ENCODE data around the gene VRK1. TPM values are rescaled to one million over a fixed set of nuclear protein-coding genes. Genes with fewer than 3 reads are reported as not detected.

Gene VRK1
- total and polyA plus RNA-seq, 4 donors: 6.4 to 21.8 (median 8.5) TPM

DNA sequence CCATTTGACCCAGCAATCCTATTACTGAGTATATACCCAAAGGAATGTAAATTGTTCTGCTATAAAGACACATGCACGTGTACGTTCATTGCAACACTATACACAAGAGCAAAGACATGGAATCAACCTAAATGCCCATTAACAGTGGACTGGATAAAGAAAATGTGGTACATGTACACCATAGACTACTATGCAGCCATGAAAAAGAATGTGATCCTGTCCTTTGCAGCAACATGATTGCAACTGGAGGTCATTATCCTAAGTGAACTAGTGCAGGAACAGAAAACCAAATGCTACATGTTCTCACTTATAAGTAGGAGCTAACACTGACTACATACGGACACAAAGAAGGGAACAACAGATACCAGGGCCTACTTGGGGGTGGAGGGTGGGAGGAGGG lies 45.7 kb upstream of the VRK1 start:
- whole genome bisulfite sequencing, 2 donors: 61 to 80% methylated on average over 3 of the region's 3 CpGs

DNA sequence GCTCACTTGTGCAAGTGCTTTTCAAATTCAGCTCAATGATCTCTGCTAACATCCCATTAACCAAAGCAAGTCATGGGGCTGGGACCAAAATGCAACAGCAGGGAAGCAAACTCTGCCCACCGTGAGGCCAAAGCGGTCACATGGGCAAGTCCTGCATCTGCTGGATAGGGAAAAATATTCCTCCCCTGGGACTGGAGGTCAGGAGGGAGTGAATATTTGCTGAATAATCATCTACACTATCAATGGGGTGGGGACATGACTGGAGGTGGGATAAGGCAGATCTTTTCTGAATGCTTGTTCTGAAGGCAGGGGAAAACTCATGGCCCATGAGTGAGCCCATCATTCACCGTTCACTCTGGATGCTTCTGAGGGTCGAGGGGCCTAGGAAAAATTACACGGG lies 45.1 kb upstream of the VRK1 start:
- TF ChIP-seq, protein P1, sequence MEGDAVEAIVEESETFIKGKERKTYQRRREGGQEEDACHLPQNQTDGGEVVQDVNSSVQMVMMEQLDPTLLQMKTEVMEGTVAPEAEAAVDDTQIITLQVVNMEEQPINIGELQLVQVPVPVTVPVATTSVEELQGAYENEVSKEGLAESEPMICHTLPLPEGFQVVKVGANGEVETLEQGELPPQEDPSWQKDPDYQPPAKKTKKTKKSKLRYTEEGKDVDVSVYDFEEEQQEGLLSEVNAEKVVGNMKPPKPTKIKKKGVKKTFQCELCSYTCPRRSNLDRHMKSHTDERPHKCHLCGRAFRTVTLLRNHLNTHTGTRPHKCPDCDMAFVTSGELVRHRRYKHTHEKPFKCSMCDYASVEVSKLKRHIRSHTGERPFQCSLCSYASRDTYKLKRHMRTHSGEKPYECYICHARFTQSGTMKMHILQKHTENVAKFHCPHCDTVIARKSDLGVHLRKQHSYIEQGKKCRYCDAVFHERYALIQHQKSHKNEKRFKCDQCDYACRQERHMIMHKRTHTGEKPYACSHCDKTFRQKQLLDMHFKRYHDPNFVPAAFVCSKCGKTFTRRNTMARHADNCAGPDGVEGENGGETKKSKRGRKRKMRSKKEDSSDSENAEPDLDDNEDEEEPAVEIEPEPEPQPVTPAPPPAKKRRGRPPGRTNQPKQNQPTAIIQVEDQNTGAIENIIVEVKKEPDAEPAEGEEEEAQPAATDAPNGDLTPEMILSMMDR (IDR thresholded peaks at IDR 0.05; ENCODE audit: control extremely low read depth, extremely low read depth): no peak
- 81 to 83% methylated on average over 5 of the region's 5 CpGs for WGBS, 2 donors
- no peak for DNase-seq
- Histone ChIP-seq H3K36me3 (ENCODE audit: control insufficient read depth in 4 of 4, insufficient read depth in 4 of 4, low read length in 4 of 4) (no peaks in the 10 kb centered on the region), H3K4me1 (ENCODE audit: control insufficient read depth in 5 of 5, insufficient read depth in 5 of 5, low read length in 5 of 5) (no peaks in the 10 kb centered on the region), H3K9ac (ENCODE audit: insufficient read depth in 1 of 2, low read length in 2 of 2) (no peak overlapping the region), H3K9me3 (ENCODE audit: control insufficient read depth in 4 of 4, insufficient read depth in 3 of 4, low read length in 3 of 4) (peaks cover 0 to 2% (median 0%) of the 10 kb centered on the region in 4 donors), H3K27me3 (ENCODE audit: control insufficient read depth in 3 of 3, insufficient read depth in 3 of 3, low read length in 2 of 3) (no peaks in the 10 kb centered on the region), H3K4me3 (no peak overlapping the region), H3K27ac (ENCODE audit: low read depth in 1 of 2, low read length in 1 of 2) (no peak overlapping the region)
- ATAC-seq (ENCODE audit: insufficient read depth, low FRiP score): no peak

More for the DNA sequence above, 45.7 kb upstream of the VRK1 start:
- Histone ChIP-seq H3K4me1 (ENCODE audit: control insufficient read depth in 5 of 5, insufficient read depth in 5 of 5, low read length in 5 of 5) (no peaks in the 10 kb centered on the region), H3K36me3 (ENCODE audit: control insufficient read depth in 4 of 4, insufficient read depth in 4 of 4, low read length in 4 of 4) (no peaks in the 10 kb centered on the region), H3K9me3 (ENCODE audit: control insufficient read depth in 4 of 4, insufficient read depth in 3 of 4, low read length in 3 of 4) (peaks cover 0 to 2% (median 0%) of the 10 kb centered on the region in 4 donors), H3K9ac (ENCODE audit: insufficient read depth in 1 of 2, low read length in 2 of 2) (no peak overlapping the region), H3K27me3 (ENCODE audit: control insufficient read depth in 3 of 3, insufficient read depth in 3 of 3, low read length in 2 of 3) (no peaks in the 10 kb centered on the region), H3K4me3 (no peak overlapping the region), H3K27ac (ENCODE audit: low read depth in 1 of 2, low read length in 1 of 2) (no peak overlapping the region)
- DNase-seq: no peak
- no peak for ATAC-seq (ENCODE audit: insufficient read depth, low FRiP score)
- TF ChIP-seq, protein P1 (IDR thresholded peaks at IDR 0.05; ENCODE audit: control extremely low read depth, extremely low read depth): no peak

DNA sequence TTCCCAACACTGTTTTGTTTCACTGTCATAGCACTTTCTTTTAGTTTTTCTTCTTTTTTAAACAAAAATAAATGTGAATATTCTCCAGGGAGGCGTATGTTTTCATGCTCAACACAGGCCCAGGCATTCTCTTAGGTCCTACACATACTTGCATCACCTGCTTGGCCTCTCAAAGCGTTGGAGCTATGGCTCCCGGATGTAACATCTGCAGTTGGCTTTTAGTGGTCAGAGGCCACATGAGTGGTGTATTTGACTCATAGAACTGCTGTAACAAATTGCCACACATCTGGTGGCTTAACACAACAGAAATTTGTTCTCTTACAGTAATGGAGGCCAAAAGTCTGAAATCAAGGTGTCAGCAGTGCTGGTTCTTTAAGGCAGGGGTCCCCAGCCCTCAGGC lies 44.6 kb upstream of the VRK1 start:
- WGBS, 2 donors: 70 to 79% methylated on average over 3 of the region's 3 CpGs
- H3K27me3 ChIP-seq (ENCODE audit: control insufficient read depth in 3 of 3, insufficient read depth in 3 of 3, low read length in 2 of 3): no peaks in the 10 kb centered on the region

More for the DNA sequence above, 44.6 kb upstream of the VRK1 start:
- TF ChIP-seq, protein P1 (IDR thresholded peaks at IDR 0.05; ENCODE audit: control extremely low read depth, extremely low read depth): no peak
- H3K27ac ChIP-seq (ENCODE audit: low read depth in 1 of 2, low read length in 1 of 2): no peak overlapping the region
- H3K9me3 ChIP-seq (ENCODE audit: control insufficient read depth in 4 of 4, insufficient read depth in 3 of 4, low read length in 3 of 4): peaks cover 0 to 2% (median 0%) of the 10 kb centered on the region in 4 donors
- H3K4me1 ChIP-seq (ENCODE audit: control insufficient read depth in 5 of 5, insufficient read depth in 5 of 5, low read length in 5 of 5): no peaks in the 10 kb centered on the region
- no peak for DNase-seq
- H3K36me3 ChIP-seq (ENCODE audit: control insufficient read depth in 4 of 4, insufficient read depth in 4 of 4, low read length in 4 of 4): no peaks in the 10 kb centered on the region
- no peak overlapping the region for H3K9ac ChIP-seq (ENCODE audit: insufficient read depth in 1 of 2, low read length in 2 of 2)
- ATAC-seq (ENCODE audit: insufficient read depth, low FRiP score): no peak
- no peak overlapping the region for H3K4me3 ChIP-seq

All from lung (tissue), 12 donors.